Mesenteric fat pad (tissue), 1 donor: ENCODE results near the gene PFKM. TPM values are rescaled to one million over a fixed set of nuclear protein-coding genes. Genes with fewer than 3 reads are reported as not detected.

Source experiments
- DNase-seq: peaks from one replicate; pipeline ENCODE4 v3.0.0-alpha.2; 2020; ENCODE audit warnings: low spot score
- long read RNA-seq: library from polyadenylated mRNA; unstranded; transcript quantifications from one replicate; pipeline ENCODE4 v2.0.0, GENCODE V29; 2020
- total RNA-seq: library from RNA; stranded (reverse); fragmentation: NEBNext Ultra II Directional; extraction: Animal tissue kit (Norgen Biotek cat#: 25700); gene quantifications from one replicate; pipeline ENCODE4 v1.2.1, GENCODE V29; 2021
- donor health status: DM: yes; HTN: yes; CAD: no.

The PFKM gene
- total RNA-seq: 27.5 TPM
- long read RNA-seq, transcript PFKM-203 (23 exons, 3,224 nt): major isoform, 38 of 71 reads
- long read RNA-seq, partial matches to known transcripts: 10 of 71 reads
- long read RNA-seq, other reads (novel, unspliced or antisense): 20 of 71 reads

DNA sequence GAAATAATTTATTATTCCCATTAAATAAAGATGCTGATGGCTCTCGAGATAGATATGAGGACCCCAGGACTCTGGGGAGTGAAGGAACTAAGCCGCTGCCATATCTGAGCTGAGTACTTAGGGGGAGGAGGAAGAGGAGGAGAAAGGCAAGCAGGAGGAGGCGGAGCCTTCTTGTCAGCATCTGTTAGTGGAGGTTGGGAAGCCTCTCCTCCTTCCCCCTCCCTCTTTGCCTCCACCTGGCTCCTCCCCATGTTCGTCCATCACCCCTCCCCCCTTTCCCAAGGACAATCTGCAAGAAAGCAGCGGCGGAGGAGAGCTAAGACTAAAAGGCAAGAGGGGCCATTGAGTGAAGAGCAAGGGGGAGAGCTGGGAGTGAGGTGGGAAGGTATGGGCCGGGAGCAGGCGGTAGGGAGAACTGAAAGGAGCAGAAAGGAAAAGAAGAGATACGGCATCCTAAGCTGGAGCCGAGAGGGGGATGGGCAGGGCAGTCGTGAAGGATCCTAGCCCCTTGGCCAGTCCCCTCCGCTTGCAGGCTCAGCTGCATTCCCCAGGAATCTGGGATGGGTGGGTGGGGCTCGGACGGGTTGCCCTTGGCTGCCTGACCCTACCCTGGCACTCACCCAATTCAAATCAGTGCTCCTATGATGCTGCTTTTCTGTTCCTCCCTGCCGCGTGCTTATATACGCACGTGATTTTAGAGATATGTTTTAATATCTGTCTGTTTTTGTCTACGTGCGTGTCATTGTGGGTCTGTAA lies at the start of gene PFKM:
PFKM (plus strand) TSS at position 287 of the 756 bp plus-strand sequence. CDS start 3,411 bp downstream, outside the sequence.
- no peak for DNase-seq

DNA sequence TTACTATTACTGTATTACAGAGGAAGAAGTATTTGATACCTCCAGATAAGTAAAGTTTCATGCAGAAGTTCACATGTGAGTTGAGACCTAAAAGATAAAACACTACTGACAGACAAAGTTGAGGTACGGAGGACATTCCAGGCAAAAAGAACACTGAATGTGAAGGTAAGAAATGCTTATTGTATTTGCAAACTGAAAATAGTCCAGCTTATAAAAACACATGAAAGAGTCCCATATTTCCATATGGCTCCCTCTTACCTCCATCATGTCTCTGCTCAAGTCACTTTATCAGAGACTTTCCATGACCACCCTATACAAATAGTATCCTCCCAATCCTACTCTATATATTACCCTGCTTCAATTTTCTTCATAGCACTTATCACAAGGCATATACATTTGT lies 49.1 kb upstream of the PFKM start:
- DNase-seq: no peak

DNA sequence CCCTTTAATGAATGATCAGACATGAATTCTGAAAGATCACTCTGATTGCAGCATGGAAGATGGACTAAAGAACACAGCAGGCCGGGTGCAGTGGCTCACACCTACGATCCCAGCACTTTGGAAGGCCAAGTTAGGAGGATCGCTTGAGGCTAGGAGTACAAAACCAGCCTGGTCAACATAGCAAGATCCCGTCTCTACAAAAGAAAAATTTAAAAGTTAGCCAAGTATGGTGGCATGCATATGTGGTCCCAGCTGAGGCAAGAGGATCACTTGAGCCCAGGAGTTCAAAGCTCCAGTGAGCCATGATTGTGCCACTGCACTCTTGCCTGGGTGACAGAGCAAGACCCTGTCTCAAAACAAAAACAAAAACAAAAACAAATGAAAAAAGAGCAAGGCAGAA lies 48.4 kb upstream of the PFKM start:
- DNase-seq: no peak

DNA sequence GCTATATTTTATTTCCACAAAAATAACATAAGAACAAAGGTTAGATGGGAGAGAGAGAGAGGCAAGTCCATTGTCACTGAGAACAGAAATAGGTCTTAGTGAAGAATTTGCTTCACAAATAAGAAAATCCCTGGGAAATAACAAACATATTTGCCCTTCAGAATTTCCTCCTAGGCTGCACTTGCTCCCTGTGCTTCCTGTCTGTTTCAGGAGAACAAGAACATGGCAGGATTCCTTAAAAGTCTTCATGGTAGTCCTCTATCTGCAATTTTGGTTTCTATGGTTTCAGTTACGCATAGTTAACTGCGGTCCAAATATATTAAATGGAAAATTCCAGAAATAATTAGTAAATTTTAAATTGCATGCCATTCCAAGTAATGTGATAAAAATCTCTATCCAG lies 47.4 kb upstream of the PFKM start:
- no peak for DNase-seq

DNA sequence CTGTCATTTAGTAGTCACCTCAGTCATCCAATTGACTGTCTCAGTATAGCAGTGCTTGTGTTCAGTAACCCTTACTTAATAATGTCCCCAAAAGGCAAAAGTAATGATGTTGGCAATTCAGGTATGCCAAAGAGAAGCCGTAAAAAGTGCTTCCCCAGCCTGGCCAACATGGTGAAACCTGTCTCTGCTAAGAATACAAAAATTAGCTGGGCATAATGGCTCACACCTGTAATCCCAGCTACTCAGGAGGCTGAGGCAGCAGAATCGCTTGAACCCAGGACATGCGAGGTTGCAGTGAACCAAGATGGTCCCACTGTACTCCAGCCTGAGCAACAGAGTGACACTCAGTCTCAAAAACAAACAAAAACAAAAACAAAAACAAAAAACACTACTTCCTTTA lies 46.9 kb upstream of the PFKM start:
- DNase-seq: no peak

DNA sequence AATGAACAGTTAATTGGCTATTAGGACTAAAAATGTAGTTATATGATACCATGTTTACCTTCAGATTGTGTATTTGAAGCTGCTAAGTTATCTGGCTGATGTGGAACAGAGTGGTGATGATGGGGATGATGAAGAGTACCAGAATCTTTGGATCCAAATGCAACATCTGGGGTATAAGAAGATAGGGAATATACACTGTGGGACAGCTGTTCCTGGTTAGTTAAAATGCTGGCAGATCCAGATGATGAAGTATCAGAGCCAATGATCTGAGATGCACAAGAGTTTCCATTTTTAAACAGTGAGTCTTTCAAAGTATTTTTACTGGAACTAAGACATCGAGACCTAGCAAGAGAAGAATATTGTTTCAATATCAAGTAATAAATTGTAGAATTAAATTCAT lies 44.9 kb upstream of the PFKM start:
- no peak for DNase-seq

DNA sequence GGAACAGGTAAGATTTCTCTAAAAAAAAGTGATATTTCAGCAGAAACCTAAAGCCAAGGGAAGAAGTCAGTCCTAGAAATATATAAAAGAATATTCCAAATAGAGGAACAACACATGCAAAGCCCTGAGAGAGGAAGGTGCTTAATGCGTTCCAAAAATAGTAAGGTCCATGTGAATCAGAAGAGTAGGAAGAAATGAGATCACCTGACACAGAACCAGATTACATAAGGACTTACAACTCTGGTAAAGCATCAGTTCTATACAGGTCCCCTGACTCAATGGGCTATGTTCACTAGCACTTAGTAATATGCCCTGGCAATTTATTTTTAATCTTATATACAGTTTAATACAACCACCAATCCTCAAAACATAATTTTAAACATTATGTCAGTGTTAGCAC lies 43.3 kb upstream of the PFKM start:
- DNase-seq: no peak

DNA sequence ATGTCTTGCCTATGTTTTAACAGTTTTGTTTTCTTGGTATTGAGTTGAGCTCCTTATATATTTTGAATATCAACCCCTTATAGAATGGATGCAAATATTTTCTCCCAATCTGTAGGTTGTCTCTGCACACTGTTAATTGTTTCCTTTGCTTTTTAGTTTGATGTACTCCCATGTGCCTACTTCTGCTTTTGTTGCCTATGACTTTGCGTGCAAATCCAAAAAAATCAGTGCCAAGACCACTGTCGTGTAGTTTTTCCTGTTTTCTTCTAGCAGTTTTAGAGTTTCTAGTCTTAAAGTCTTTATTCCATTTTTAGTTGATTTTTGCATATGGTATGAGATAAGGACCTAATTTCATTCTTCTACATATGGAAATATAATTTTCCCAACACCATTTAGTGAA lies 42.1 kb upstream of the PFKM start:
- no peak for DNase-seq

DNA sequence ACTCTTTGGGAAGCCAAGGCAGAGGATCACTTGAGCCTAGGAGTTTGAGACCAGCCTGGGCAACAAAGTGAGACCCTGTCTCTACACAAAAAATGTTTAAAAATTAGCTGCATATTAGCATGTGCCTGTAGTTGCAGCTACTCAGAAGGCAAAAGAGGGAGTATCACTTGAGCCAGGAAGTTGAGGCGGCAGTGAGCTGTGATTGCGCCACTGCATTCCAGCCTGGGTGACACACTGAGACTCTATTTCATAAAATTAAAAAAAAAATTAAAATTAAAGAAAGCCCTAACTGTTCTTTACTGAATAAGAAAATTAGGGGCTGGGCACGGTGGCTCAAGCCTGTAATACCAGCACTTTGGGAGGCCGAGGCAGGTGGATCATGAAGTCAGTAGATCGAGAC lies 40.3 kb upstream of the PFKM start:
- no peak for DNase-seq

DNA sequence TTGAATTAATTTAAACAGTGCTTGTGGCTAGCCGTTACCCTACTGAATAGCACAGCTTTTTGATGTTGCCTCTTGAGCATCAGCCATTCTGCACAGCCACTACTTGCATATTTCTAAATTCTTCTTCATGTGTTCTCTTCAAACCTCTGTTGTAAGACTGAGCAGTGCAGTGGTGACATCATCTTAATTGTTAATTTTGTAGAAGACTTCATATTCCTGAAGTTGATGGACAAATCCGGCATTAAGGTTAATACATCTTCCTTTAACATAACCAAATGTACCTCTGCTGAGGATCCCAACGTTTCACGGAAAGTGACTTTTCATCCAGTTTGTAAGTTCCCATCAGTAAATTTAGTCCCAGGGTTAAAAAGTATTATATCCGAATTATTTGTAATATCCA lies 38.9 kb upstream of the PFKM start:
- DNase-seq: no peak

DNA sequence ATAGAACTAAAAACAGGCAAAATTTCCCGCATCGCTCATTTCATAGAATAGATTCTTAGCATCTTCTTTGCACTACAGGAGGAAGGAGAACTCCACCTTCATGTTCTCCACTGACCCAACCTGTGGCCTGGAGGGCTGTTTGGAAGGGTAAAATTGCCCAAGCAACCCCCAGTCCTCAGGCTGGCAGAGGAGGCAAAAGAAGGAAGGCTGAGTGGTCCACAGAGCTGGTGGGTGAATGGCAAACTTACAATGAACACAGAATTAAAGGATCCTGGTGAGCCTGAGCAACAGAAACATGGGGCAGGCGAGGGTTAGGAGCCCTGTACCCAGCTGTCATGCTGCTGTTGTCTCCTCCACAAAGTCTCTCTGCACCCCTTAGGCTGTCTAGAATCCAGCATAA lies 38.3 kb upstream of the PFKM start:
- DNase-seq: no peak

DNA sequence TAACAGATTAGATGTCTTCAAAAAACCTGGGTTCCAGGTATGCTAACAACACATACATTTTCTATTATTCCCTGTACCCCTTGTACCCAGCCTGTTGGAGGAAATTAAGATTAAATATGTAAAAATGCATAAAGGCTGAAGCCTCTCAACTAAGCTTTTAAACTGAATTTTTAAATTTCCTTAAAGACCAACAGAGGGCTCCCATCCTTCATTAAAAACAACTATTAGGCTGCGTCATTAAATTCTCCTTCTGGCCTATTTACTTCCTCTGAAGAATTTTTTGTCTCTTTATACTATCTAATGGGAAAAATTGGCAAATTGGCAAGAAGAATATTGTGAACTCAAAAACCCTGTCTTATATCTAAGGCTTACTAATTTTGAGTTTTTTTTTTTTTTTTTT lies 35.1 kb upstream of the PFKM start:
- DNase-seq: no peak

DNA sequence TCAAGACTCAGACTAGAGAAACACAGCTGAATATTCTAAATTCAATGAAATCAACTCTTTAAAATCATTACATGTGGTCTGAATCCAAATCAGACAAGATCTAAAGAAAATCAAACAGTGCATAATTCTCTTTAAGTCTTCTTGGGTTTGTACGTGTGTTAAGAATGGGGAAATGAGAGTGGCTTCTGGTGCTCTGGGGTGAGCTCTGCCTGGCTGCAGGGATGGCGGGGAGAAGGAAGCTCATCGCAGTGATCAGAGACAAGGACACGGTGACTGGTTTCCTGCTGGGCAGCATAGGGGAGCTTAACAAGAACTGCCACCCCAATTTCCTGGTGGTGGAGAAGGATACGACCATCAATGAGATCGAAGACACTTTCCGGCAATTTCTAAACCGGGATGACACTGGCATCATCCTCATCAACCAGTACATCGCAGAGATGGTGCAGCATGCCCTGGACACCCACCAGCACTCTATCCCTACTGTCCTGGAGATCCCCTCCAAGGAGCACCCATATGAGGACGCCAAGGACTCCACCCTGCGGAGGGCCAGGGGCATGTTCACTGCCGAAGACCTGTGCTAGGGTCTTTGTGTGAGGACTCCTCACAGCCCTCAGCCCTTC lies 34.2 kb upstream of the PFKM start:
- no peak for DNase-seq

DNA sequence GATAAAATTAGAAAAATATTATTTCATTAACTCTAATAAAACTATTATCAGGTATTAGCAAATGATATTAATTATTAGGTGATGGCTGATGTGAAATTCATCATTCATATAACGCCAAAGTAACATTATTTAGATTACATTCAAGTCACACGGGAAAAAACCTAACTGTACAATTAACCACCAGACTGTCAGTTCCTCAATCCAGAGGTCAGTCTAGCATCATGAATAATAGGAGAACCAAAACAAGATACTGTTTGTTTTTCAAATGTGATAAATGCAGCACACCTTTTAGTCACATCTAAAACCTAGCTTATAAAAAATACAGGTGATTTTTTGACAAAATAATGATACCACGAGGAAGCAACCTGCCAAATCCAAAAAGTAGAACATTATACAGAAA lies 32.8 kb upstream of the PFKM start:
- no peak for DNase-seq

DNA sequence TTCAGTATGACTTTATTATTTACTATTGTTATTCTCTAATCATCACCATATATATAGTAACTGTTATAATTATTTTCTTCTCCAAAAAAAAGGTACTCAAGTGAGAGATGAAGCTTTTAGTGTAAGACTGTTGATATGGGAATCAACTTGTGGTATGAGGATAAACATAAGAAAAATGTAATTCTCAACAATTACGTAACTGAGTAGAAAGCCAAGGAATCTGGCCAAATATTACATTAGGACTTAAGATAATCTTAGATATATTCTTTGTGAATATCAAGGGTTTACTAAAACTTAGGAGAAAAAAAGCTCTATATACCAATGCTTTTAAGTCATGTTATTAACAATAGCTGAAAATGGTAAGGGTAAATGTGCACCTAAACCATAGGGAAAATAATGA lies 26.6 kb upstream of the PFKM start:
- DNase-seq: no peak

DNA sequence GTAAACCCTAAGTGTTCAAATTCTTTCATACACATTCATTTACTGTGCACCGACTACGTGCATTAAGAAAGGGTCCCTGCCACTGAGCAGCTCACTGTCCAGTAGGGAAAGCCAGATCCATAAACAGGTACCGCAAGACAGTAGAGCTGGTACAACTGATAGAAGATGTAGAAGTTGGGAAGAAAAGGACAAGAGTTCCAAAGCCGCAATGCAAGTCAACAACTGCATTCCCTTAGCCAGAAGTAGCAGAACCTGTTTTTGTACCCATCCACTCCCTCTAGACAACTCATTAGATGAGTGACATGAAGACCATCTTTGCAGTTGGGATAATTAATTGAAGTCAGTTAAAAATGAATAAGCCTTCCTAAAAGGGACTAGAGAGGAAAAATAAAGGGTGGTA lies 14.6 kb upstream of the PFKM start:
- no peak for DNase-seq

DNA sequence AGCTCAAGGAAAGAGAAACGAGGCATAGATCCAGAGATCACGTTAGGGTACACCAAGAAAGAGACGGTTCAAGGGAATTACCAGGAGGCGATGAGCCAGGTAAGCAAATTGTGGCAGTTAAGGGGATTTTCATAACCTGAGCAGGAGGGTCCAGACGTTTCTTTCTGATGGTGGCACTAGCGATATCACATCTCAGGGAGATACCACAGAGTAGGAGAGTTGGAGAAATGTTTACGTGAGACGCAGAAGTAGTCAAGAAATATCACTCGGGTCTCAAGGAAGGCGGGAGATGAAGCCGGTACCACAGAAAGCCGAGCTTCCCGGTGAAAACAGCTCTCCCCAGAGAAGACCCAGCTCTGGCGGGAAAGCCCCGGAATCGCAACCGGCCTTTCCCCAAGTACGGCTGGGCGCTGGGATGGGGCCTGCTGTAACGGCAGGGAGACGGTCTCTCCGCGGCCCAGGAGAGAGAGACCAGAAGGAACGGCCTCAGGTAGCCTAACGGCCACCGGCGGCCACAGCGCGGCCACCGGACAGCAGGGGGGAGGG lies 13.8 kb upstream of the PFKM start:
- no peak for DNase-seq

DNA sequence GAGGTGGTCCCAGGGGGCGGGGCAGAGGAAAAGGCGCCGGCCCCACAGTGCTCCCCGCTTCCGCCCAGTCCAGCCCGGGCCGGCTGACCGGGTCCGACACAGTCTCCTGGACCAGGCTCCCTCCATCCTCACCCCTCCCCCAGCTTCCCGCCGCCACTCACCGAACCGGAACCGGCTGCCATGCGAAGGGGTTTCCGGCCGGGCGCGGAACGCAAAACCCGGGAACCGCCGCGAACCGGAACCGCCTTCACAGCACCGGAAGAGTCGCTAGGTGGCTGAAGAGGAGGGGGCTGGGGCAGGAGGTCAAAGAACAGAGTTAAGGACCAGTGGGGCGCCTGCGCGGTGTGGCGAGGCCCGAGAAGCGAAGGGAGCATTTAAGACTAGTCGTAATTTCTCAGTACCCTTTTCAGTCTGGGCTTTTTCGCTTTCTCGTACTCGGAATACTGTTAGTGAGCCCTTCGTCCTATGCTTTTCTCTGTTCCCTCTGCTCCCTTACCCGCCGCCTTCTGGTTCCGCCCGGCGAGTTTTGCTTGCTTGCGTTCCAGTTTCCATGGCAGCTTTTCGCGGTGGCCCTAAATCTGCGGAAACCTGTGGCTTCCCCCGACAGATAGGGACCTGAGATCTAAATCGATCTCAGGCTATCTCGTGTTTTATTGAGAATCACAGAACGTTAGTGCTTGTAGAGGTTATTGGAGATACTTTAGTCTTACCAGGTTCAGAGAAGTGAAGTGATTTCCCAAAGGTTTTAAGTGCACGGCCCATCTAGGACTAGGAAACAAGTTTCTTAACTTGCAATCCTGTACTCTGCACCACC lies 13.1 kb upstream of the PFKM start, which contains the start of gene SENP1:
SENP1 (minus strand) TSS at position 213 of the 814 bp plus-strand sequence. CDS start 4,607 bp downstream, outside the sequence.
- peak; percentile 95 for DNase-seq

DNA sequence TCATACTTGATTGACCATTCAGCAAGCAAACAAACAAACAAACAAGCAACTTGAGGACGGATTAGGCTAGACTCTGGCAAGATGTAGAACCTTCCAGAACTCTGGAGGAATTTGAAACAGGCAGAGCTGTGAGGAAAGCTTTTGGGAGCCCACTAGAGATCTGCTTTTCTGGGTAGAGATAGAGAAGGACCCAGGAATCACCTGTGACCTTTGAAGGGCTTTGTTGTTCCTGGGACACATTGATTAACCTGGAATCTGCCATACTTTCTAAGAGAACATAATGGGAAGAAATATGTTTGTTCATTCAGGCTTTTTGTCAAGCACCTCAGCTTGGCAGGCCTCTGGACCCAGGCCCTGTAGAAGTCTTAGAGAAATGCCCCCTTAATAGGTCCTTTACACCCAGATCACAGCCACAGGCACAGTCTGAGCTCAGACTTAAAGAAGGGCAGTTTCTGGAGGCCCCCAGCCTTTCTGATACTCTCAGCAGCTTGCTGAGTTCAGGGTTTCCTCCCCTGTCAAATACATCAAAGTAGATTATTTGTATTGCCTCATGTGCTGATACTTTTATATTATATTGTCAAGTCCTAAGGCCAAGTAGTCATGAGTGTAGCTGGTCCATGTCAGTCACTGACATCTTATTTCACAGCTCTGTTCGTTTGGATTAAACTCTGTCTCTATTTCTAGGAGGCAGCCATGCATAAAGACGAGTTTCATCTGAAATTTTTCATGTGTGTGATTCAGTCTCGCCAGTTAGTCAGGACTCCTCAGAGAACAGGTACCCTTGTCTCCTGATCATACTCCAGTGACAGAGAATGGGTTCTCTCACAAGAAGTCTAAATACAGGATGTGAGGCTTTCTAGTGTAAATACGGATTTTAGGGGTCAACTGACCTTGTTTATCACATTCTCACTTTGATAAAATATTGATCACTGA lies 12.2 kb upstream of the PFKM start:
- DNase-seq: no peak

DNA sequence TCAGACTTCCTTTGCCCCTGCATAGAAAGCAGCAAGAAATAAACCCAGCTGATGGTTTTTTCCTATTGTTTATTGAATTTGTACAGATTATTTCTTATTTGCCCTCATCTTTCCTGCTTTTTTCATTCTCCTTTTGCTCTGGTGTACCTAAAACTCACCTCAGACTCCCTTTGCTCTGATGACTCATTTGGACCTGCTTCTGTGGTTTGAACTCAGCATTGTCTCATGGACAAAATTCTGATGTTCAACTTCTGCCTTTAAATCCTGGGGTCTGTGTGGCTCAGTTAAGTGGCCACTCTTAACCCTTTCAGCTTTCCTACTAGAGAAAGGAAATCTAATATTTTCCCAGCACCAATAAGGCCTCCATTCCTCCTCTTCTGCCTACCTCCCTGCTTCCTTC lies 9.7 kb upstream of the PFKM start:
- no peak for DNase-seq
